KOPT-K1 (cell line): ENCODE results near the gene LRRC23.
"Not testable (repeated sequence)": the region's sequence is repeated elsewhere in the genome, so short reads cannot be mapped to it uniquely, and the experiment has no call there.

Experiments
- H3K27ac ChIP-seq: fragments of 200-600 bp; sonication (generic); 2 replicates; pipeline ENCODE4 v1.5.1; 2016; ENCODE audit warnings: antibody characterized with exemption, mild to moderate bottlenecking, low read depth, low read length; ENCODE audit not compliant: poor library complexity, severe bottlenecking
- H3K36me3 ChIP-seq: fragments of 200-600 bp; sonication (generic); 2 replicates; pipeline ENCODE4 v1.5.1; 2017; ENCODE audit warnings: antibody characterized with exemption, mild to moderate bottlenecking, low read length, moderate library complexity; ENCODE audit not compliant: insufficient read depth
- H3K9me3 ChIP-seq: fragments of 200-600 bp; sonication (generic); 2 replicates; pipeline ENCODE4 v1.5.1; 2017; ENCODE audit warnings: antibody characterized with exemption, low read length, mild to moderate bottlenecking; ENCODE audit not compliant: insufficient read depth, poor library complexity, severe bottlenecking

Gene LRRC23, protein sequence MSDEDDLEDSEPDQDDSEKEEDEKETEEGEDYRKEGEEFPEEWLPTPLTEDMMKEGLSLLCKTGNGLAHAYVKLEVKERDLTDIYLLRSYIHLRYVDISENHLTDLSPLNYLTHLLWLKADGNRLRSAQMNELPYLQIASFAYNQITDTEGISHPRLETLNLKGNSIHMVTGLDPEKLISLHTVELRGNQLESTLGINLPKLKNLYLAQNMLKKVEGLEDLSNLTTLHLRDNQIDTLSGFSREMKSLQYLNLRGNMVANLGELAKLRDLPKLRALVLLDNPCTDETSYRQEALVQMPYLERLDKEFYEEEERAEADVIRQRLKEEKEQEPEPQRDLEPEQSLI

DNA sequence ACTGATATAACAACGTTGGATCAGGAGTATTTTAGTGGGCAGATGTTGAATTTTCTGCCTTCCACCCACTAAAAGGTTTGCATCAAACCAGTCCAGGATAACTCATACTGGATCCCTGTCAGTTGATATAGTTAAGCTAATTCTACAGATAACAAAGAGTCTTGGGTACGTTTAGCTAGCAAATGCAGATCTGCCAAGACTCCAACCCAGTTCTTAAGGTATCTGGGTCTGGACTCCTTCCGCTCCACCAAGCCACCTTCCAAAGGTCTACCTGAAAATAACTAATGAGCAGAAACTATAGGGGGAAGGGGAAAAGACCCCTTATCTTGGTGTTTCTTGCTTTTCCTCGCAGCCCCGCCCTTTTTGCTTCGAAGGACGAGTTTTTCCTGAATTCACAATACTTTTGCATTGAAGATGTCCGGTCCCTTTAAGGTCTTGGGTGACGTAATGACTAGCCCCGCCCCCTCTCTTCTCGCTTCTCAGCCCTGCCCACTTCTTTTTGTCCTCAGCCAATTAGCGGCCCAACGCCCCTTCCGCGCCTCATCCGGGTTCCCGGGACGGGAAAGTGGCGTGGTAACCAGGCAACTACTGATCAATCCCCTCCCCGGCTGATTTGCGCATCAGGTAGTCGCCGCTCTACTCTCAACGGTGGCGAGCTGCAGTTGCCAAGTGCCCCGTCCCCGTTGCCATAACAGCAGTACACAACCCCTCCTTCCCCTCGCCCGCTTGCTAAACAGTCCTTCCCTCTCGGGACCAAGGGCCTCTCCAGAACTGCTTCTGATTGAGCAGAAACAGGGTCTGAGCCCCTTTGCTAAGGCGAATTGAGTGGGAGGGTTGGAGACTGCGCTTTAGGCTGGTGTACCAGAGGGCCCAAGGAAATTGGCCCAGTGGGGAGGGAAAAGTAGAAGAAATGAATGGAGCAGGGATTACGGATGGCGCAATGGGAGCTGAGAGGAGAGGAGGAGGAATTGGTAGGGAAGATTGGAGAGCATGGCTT lies at the start of gene LRRC23:
Gene LRRC23, plus strand, starts transcription at position 543 of the 997 bp plus-strand sequence. CDS start 812 bp downstream, outside the sequence.
- no peaks in the 10 kb centered on the region for H3K9me3 ChIP-seq
- H3K36me3 ChIP-seq: no peaks in the 10 kb centered on the region
- H3K27ac ChIP-seq: peak within 1 kb of the TSS; percentile 50

DNA sequence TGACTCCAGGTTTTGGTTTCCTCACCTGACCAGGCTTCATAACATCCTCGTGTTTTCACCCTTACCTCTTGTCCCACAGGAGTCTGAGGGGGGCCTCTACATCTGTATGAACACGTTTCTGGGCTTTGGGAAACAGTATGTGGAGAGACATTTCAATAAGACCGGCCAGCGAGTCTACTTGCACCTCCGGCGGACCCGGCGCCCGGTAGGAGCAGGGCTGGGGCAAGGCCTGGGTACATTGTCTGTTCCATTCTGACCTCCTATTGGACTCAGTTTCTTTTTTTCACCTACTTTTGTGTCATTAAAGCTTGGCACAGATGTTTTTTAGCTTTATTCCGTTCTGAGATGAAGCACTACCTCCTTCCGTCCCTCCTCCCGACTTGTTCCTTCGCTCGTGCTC lies 49.3 kb upstream of the LRRC23 start:
- Histone ChIP-seq H3K27ac (no peak overlapping the region), H3K36me3 (peaks cover 67% of the 10 kb centered on the region), H3K9me3 (no peaks in the 10 kb centered on the region)

DNA sequence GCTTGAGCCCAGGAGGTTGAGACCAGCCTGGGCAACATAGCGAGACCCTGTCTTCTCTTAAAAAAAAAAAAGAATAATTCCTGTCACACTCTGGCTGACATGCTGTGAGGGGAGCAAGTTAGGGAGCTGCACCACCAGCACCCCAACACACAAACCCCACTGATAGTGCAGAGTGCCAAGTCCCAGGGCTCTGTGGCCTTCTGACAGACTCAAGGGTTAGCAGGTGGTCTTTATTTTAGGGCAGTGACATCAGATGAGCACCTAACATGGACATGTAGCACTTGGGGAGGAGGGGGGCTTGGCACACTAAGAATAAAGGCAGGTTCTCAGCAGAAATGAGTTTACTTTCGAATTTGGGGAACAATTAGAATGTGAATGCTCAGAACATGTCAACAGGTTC lies 45.8 kb upstream of the LRRC23 start:
- Histone ChIP-seq H3K9me3 (no peaks in the 10 kb centered on the region), H3K27ac (no peak overlapping the region), H3K36me3 (peaks cover 98% of the 10 kb centered on the region)

DNA sequence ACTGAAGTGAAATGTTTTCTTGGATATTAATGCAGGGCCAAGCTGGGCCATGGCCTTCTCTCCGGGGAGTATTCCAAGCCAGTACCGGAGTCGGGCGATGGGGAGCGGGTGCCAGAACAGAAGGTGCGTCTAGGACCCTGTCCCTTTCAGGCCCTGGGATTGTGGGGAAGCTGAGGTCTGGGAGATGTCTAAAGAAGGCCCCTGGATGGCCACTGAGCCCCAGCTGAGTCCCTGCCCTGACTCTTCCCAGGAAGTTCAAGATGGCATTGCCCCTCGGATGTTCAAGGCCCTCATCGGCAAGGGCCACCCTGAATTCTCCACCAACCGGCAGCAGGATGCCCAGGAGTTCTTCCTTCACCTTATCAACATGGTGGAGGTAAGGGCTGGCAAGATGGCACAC lies 44.5 kb upstream of the LRRC23 start:
- Histone ChIP-seq H3K9me3 (no peaks in the 10 kb centered on the region), H3K36me3 (peaks cover 100% of the 10 kb centered on the region), H3K27ac (no peak overlapping the region)

- Histone ChIP-seq H3K27ac (no peak overlapping the region), H3K9me3 (no peaks in the 10 kb centered on the region), H3K36me3 (peaks cover 100% of the 10 kb centered on the region)
Observed at GRCh38 chr12:6860942-6861341, 43.7 kb upstream of the LRRC23 start.

DNA sequence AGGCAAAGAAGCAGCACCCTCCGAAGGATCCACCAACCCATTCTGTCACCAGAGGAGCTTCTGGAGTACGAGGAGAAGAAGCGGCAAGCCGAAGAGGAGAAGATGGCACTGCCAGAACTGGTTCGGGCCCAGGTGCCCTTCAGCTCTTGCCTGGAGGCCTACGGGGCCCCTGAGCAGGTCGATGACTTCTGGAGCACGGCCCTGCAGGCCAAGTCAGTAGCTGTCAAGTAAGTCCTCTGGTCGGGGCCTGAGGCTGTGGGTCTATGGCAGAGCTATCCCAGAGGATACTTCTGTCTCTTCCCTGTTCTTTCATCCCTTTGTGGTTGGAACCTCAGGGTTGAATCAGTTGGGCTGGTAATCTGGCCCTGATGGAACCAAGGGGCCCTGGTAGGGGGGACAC lies 43.2 kb upstream of the LRRC23 start:
- Histone ChIP-seq H3K36me3 (peaks cover 100% of the 10 kb centered on the region), H3K9me3 (no peaks in the 10 kb centered on the region)

DNA sequence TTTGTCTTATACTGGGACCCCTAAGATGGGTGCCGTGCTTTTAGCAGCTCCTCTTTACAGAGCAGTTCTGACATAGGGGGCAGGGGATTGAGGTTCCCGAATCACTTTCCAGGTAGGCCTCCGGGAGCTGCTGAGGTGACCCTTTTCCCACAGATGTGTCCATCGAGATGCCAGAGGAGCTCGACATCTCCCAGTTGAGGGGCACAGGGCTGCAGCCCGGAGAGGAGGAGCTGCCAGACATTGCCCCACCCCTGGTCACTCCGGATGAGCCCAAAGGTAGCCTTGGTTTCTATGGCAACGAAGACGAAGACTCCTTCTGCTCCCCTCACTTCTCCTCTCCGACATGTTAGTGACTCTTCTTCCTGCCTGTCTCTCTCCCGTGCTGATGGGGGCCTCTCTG lies 41.6 kb upstream of the LRRC23 start:
- Histone ChIP-seq H3K27ac (no peak overlapping the region), H3K9me3 (no peaks in the 10 kb centered on the region), H3K36me3 (peaks cover 83% of the 10 kb centered on the region)

More for the DNA sequence above, 43.2 kb upstream of the LRRC23 start:
- no peak overlapping the region for H3K27ac ChIP-seq

DNA sequence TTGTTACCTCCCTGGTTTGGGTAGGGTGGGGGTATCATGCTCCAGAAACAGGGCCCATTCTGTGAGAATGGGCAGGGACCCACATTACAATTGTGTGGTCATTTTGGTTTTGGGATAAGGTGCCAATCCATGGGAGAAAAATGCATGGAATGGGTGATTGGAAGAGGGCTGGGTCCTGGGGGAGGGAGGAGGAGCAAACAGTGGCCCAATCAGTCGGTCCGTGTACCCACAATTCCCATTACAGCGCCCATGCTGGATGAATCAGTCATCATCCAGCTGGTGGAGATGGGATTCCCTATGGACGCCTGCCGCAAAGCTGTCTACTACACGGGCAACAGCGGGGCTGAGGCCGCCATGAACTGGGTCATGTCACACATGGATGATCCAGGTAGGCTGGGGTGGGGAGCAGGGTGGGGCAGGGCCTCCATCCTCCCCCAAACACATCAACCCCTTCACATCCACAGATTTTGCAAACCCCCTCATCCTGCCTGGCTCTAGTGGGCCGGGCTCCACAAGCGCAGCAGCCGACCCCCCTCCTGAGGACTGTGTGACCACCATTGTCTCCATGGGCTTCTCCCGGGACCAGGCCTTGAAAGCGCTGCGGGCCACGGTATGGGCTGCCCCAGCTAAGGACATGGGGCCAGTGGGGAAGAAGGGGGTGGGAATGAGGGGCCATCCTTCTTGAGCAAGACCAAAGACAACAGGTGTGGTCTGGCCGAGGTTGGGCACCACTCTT lies 40.9 kb upstream of the LRRC23 start:
- H3K9me3 ChIP-seq: no peaks in the 10 kb centered on the region
- no peak overlapping the region for H3K27ac ChIP-seq
- H3K36me3 ChIP-seq: peaks cover 77% of the 10 kb centered on the region

DNA sequence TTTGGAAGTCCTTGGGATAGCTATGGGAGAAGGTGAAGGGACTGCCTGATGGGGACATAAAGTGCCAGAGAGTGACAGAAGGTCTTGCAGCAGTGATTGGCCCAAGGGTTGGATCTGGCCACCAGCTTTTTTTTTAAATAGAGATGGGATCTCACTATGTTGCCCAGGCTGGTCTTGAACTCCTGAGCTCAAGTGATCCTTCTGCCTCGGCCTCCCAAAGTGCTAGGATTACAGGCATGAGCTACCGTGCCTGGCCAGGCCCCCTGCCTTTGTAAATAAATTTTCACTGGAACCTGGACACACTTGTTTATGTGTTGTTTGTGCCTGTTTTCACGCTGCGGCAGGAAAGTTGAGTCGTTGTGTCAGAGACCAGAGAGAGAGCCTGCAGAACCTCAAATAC lies 39.3 kb upstream of the LRRC23 start:
- peaks cover 77% of the 10 kb centered on the region for H3K36me3 ChIP-seq
- not testable (repeated sequence) for H3K27ac ChIP-seq, H3K9me3 ChIP-seq

- Histone ChIP-seq H3K9me3 (no peaks in the 10 kb centered on the region), H3K36me3 (peaks cover 77% of the 10 kb centered on the region), H3K27ac (no peak overlapping the region)
Observed at GRCh38 chr12:6866163-6866919, 38.3 kb upstream of the LRRC23 start.

GRCh38 chr12:6866920-6867412 lies 37.7 kb upstream of the LRRC23 start:
- Histone ChIP-seq H3K9me3 (no peaks in the 10 kb centered on the region), H3K27ac (peak overlapping the region; percentile 95), H3K36me3 (peaks cover 77% of the 10 kb centered on the region)

GRCh38 chr12:6867413-6868210 lies 37.0 kb upstream of the LRRC23 start, which contains the start of gene TPI1:
Gene TPI1 (plus strand): TSS chr12:6867531. CDS start chr12:6867567, 36 bp downstream.
- H3K9me3 ChIP-seq: no peaks in the 10 kb centered on the region
- H3K36me3 ChIP-seq: peaks cover 73% of the 10 kb centered on the region
- H3K27ac ChIP-seq: peak within 1 kb of the TSS; percentile 95

DNA sequence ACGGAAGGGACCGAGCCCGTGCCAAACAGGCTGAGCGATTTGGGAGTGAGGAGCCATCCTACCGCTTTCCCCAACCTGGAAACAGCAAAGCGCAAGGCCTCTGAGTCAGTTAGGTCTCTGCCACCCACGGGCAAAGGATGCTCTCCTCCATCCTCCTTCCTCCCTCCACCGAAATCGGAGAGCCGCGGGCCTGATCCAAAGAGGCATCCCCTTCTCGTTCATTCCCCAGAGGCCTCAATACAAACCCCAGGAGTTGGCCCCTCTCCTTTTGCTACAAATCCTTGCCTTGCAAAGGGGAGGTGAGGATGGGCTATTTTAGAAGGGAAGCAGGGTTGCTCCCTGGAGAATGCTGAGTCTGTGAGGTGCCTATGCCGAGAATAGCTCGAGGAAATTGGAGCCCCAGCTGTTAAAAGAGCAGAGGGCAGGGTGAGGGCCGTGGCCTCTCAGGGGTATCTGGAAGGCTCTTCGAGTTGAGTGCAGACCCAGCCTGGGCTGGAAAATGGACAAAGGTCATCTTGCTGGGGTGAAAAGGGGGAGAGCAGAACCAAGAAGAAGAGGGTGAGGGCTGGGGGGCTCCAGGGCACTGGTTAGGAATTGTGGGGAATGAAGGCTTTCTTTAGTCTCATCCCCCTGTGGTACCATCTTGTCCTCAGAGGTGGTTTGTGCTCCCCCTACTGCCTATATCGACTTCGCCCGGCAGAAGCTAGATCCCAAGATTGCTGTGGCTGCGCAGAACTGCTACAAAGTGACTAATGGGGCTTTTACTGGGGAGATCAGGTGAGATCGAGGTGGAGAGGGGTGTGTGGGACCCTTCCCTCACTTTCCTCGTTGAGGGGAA lies 36.2 kb upstream of the LRRC23 start:
- Histone ChIP-seq H3K36me3 (peaks cover 65% of the 10 kb centered on the region), H3K9me3 (no peaks in the 10 kb centered on the region), H3K27ac (peak overlapping the region; percentile 95)
